ENCODE results near the gene CENPX. TPM values are rescaled to one million over a fixed set of nuclear protein-coding genes. Genes with fewer than 3 reads are reported as not detected.

CENPX gene
- total and polyA plus RNA-seq, 2 of the 13 experiments (the other 11 are each of a cell fraction or from before 2014, with no cell fraction given): 92.7 to 170 TPM

DNA sequence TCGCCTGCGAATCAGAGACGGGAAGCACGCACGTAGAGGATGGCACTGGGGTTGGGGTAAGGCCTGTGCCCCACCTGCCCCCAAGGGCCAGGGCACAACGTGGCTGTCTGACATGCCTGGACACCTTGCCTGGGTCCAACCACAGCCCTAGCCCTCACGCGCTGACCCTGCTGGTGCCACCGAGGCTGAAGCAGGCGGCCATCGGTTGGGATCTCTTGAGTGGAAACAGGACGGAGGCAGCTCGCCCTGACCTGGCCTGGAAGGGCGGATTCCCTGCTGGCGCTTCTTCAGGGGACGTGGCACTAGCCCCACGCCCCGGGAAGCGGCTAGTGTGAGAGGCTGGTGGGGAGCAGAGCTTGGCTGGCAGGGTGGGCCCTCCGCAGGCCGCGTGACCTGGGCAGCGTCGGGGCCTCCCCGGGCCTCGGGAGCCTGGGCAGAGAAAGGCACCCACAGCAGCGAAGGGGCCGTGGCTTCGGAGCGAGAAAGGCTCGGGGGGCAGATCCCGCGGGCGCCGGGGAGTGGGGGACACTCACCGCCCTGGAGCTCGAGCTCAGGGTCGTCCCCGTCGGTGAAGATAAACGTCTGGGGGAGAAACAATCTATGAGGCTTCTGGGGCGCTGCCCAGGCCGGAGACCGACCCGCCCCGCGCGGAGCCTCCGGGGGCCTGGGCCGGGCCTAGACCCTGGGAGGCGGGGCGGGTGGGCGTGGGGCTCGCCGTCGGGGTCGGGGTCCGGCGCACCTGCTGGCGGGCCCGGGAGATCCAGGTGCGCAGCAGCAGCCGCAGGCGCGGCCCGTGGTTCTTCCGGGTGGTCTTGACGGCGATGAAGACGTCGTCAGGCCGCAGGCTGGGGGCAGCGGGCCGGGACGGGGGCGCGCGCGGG is 28.3 kb upstream of the CENPX start (continued):
- TF ChIP-seq, protein P1, sequence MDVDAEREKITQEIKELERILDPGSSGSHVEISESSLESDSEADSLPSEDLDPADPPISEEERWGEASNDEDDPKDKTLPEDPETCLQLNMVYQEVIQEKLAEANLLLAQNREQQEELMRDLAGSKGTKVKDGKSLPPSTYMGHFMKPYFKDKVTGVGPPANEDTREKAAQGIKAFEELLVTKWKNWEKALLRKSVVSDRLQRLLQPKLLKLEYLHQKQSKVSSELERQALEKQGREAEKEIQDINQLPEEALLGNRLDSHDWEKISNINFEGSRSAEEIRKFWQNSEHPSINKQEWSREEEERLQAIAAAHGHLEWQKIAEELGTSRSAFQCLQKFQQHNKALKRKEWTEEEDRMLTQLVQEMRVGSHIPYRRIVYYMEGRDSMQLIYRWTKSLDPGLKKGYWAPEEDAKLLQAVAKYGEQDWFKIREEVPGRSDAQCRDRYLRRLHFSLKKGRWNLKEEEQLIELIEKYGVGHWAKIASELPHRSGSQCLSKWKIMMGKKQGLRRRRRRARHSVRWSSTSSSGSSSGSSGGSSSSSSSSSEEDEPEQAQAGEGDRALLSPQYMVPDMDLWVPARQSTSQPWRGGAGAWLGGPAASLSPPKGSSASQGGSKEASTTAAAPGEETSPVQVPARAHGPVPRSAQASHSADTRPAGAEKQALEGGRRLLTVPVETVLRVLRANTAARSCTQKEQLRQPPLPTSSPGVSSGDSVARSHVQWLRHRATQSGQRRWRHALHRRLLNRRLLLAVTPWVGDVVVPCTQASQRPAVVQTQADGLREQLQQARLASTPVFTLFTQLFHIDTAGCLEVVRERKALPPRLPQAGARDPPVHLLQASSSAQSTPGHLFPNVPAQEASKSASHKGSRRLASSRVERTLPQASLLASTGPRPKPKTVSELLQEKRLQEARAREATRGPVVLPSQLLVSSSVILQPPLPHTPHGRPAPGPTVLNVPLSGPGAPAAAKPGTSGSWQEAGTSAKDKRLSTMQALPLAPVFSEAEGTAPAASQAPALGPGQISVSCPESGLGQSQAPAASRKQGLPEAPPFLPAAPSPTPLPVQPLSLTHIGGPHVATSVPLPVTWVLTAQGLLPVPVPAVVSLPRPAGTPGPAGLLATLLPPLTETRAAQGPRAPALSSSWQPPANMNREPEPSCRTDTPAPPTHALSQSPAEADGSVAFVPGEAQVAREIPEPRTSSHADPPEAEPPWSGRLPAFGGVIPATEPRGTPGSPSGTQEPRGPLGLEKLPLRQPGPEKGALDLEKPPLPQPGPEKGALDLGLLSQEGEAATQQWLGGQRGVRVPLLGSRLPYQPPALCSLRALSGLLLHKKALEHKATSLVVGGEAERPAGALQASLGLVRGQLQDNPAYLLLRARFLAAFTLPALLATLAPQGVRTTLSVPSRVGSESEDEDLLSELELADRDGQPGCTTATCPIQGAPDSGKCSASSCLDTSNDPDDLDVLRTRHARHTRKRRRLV (CRISPR knock-in tag; IDR thresholded peaks at IDR 0.05): no peak
- TF ChIP-seq ZNF749 (CRISPR knock-in tag; IDR thresholded peaks at IDR 0.05; ENCODE audit: borderline replicate concordance) (0 out of 2 replicates have a peak, but pooled peaks have one; percentile 47), SUZ12 (IDR thresholded peaks at IDR 0.05; ENCODE audit: low read depth, low read length) (no peak), MEF2D (CRISPR knock-in tag; IDR thresholded peaks at IDR 0.05) (no peak), ZNF562 (CRISPR knock-in tag; IDR thresholded peaks at IDR 0.05; ENCODE audit: borderline replicate concordance) (no peak), ZBTB7A (CRISPR knock-in tag; IDR thresholded peaks at IDR 0.05) (peak; percentile 61; the same call in 1 of the 2 replicates), ZMAT3 (CRISPR knock-in tag; conservative IDR thresholded peaks at IDR 0.05) (0 out of 2 replicates have a peak, but pooled peaks have one; percentile 5), ZNF510 (CRISPR knock-in tag; IDR thresholded peaks at IDR 0.05; ENCODE audit: low read depth) (no peak; the same call in 1 of the 2 replicates), ZNF441 (CRISPR knock-in tag; IDR thresholded peaks at IDR 0.05; ENCODE audit: borderline replicate concordance) (no peak), ZNF644 (CRISPR knock-in tag; IDR thresholded peaks at IDR 0.05; ENCODE audit: low read depth) (no peak), ZNF775 (CRISPR knock-in tag; IDR thresholded peaks at IDR 0.05; ENCODE audit: borderline replicate concordance) (no peak), NKX3-1 (CRISPR knock-in tag; IDR thresholded peaks at IDR 0.05) (no peak), NCOR1 (IDR thresholded peaks at IDR 0.05; ENCODE audit: borderline replicate concordance, low read length) (no peak)
- TF ChIP-seq, protein P2, sequence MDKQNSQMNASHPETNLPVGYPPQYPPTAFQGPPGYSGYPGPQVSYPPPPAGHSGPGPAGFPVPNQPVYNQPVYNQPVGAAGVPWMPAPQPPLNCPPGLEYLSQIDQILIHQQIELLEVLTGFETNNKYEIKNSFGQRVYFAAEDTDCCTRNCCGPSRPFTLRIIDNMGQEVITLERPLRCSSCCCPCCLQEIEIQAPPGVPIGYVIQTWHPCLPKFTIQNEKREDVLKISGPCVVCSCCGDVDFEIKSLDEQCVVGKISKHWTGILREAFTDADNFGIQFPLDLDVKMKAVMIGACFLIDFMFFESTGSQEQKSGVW (CRISPR knock-in tag; IDR thresholded peaks at IDR 0.05; ENCODE audit: borderline replicate concordance): no peak
- TF ChIP-seq, protein P3, sequence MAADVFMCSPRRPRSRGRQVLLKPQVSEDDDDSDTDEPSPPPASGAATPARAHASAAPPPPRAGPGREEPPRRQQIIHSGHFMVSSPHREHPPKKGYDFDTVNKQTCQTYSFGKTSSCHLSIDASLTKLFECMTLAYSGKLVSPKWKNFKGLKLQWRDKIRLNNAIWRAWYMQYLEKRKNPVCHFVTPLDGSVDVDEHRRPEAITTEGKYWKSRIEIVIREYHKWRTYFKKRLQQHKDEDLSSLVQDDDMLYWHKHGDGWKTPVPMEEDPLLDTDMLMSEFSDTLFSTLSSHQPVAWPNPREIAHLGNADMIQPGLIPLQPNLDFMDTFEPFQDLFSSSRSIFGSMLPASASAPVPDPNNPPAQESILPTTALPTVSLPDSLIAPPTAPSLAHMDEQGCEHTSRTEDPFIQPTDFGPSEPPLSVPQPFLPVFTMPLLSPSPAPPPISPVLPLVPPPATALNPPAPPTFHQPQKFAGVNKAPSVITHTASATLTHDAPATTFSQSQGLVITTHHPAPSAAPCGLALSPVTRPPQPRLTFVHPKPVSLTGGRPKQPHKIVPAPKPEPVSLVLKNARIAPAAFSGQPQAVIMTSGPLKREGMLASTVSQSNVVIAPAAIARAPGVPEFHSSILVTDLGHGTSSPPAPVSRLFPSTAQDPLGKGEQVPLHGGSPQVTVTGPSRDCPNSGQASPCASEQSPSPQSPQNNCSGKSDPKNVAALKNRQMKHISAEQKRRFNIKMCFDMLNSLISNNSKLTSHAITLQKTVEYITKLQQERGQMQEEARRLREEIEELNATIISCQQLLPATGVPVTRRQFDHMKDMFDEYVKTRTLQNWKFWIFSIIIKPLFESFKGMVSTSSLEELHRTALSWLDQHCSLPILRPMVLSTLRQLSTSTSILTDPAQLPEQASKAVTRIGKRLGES (CRISPR knock-in tag; IDR thresholded peaks at IDR 0.05; ENCODE audit: borderline replicate concordance): no peak
- TF ChIP-seq, protein P4, sequence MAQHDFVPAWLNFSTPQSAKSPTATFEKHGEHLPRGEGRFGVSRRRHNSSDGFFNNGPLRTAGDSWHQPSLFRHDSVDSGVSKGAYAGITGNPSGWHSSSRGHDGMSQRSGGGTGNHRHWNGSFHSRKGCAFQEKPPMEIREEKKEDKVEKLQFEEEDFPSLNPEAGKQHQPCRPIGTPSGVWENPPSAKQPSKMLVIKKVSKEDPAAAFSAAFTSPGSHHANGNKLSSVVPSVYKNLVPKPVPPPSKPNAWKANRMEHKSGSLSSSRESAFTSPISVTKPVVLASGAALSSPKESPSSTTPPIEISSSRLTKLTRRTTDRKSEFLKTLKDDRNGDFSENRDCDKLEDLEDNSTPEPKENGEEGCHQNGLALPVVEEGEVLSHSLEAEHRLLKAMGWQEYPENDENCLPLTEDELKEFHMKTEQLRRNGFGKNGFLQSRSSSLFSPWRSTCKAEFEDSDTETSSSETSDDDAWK (CRISPR knock-in tag; IDR thresholded peaks at IDR 0.05): no peak
- TF ChIP-seq, protein P5, sequence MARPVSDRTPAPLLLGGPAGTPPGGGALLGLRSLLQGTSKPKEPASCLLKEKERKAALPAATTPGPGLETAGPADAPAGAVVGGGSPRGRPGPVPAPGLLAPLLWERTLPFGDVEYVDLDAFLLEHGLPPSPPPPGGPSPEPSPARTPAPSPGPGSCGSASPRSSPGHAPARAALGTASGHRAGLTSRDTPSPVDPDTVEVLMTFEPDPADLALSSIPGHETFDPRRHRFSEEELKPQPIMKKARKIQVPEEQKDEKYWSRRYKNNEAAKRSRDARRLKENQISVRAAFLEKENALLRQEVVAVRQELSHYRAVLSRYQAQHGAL (CRISPR knock-in tag; IDR thresholded peaks at IDR 0.05; ENCODE audit: not compliant biosample characterization): no peak

Data from HepG2 (cell line).